ENCODE results near the gene THOC5.

Gene THOC5

GRCh38 chr22:29484642-29485041 is 68.9 kb downstream of the THOC5 start:
- Histone ChIP-seq H2BK15ac (replicated peaks; ENCODE audit: low read depth) (no peak overlapping the region), H3K4me3 (ENCODE audit: low read length) (no peak overlapping the region), H2AK5ac (ENCODE audit: low read length) (no peak overlapping the region), H3K79me2 (ENCODE audit: control insufficient read depth, insufficient read depth, low read length) (no peaks in the 10 kb centered on the region), H3K23ac (ENCODE audit: low read length) (no peak overlapping the region), H3K27ac (ENCODE audit: low read depth, low read length) (no peak overlapping the region), H2BK120ac (ENCODE audit: low read depth, low read length) (no peak overlapping the region), H3K4ac (ENCODE audit: low read depth, low read length) (no peak overlapping the region), H3K9ac (ENCODE audit: low read length) (no peak overlapping the region), H3K36me3 (ENCODE audit: control insufficient read depth, insufficient read depth, low read length) (no peaks in the 10 kb centered on the region), H4K5ac (ENCODE audit: low read length) (no peak overlapping the region), H3K18ac (ENCODE audit: low read length) (no peak overlapping the region), H4K8ac (ENCODE audit: low read depth, low read length) (no peak overlapping the region), H2BK5ac (ENCODE audit: low read length) (no peak overlapping the region), H3K56ac (ENCODE audit: low read length) (no peak overlapping the region), H3K79me1 (ENCODE audit: low read length) (no peaks in the 10 kb centered on the region), H3K27me3 (ENCODE audit: insufficient read depth, low read length, poor library complexity) (peaks cover 9% of the 10 kb centered on the region), H3K4me1 (ENCODE audit: control insufficient read depth, low read depth, low read length) (no peaks in the 10 kb centered on the region), H3K4me2 (ENCODE audit: low read length) (no peak overlapping the region)
- DNase-seq, result no peak
- WGBS (ENCODE audit: extremely low coverage, insufficient coverage, low lambda C conversion rate), result no CpG with 5 or more reads among the region's 3 CpGs

DNA sequence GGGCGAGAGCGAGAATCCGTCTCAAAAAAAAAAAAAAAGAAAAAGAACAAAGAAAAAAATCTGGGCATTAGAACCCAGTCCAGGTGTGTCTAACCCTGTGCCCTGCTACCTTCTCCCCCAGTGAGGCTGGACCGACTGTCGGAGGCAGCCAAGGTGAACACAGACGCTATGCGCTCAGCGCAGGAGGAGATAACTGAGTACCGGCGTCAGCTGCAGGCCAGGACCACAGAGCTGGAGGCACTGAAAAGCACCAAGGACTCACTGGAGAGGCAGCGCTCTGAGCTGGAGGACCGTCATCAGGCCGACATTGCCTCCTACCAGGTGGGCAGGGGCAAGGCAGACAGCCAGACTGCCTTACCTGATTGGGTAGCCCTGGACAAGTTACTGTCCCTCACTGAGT is 70.3 kb downstream of the THOC5 start:
- H3K27me3 ChIP-seq (ENCODE audit: insufficient read depth, low read length, poor library complexity), result peaks cover 18% of the 10 kb centered on the region
- WGBS (ENCODE audit: extremely low coverage, insufficient coverage, low lambda C conversion rate), result no CpG with 5 or more reads among the region's 13 CpGs

GRCh38 chr22:29482726-29483125 is 70.8 kb downstream of the THOC5 start:
- no peak overlapping the region for H3K4me3 ChIP-seq (ENCODE audit: low read length)
- H3K27me3 ChIP-seq (ENCODE audit: insufficient read depth, low read length, poor library complexity), result peaks cover 18% of the 10 kb centered on the region
- H3K36me3 ChIP-seq (ENCODE audit: control insufficient read depth, insufficient read depth, low read length), result no peaks in the 10 kb centered on the region
- no peak overlapping the region for H2BK5ac ChIP-seq (ENCODE audit: low read length)
- no peaks in the 10 kb centered on the region for H3K4me1 ChIP-seq (ENCODE audit: control insufficient read depth, low read depth, low read length)
- no peak overlapping the region for H4K5ac ChIP-seq (ENCODE audit: low read length)
- H3K79me2 ChIP-seq (ENCODE audit: control insufficient read depth, insufficient read depth, low read length), result no peaks in the 10 kb centered on the region
- no peaks in the 10 kb centered on the region for H3K79me1 ChIP-seq (ENCODE audit: low read length)
- H3K4ac ChIP-seq (ENCODE audit: low read depth, low read length), result no peak overlapping the region
- WGBS (ENCODE audit: extremely low coverage, insufficient coverage, low lambda C conversion rate), result no CpG with 5 or more reads among the region's 7 CpGs
- H3K23ac ChIP-seq (ENCODE audit: low read length), result no peak overlapping the region
- no peak overlapping the region for H3K27ac ChIP-seq (ENCODE audit: low read depth, low read length)
- no peak overlapping the region for H3K9ac ChIP-seq (ENCODE audit: low read length)
- no peak overlapping the region for H2BK120ac ChIP-seq (ENCODE audit: low read depth, low read length)
- no peak for DNase-seq
- no peak overlapping the region for H3K4me2 ChIP-seq (ENCODE audit: low read length)
- no peak overlapping the region for H3K56ac ChIP-seq (ENCODE audit: low read length)
- H3K18ac ChIP-seq (ENCODE audit: low read length), result no peak overlapping the region
- H2BK15ac ChIP-seq (replicated peaks; ENCODE audit: low read depth), result no peak overlapping the region
- H2AK5ac ChIP-seq (ENCODE audit: low read length), result no peak overlapping the region
- no peak overlapping the region for H4K8ac ChIP-seq (ENCODE audit: low read depth, low read length)

More for the DNA sequence above, 70.3 kb downstream of the THOC5 start:
- H3K4ac ChIP-seq (ENCODE audit: low read depth, low read length), result no peak overlapping the region
- H3K9ac ChIP-seq (ENCODE audit: low read length), result no peak overlapping the region
- no peak overlapping the region for H3K4me2 ChIP-seq (ENCODE audit: low read length)
- H3K79me1 ChIP-seq (ENCODE audit: low read length), result no peaks in the 10 kb centered on the region
- no peak overlapping the region for H2AK5ac ChIP-seq (ENCODE audit: low read length)
- no peak overlapping the region for H3K56ac ChIP-seq (ENCODE audit: low read length)
- no peak overlapping the region for H2BK15ac ChIP-seq (replicated peaks; ENCODE audit: low read depth)
- H2BK120ac ChIP-seq (ENCODE audit: low read depth, low read length), result no peak overlapping the region
- H3K4me1 ChIP-seq (ENCODE audit: control insufficient read depth, low read depth, low read length), result no peaks in the 10 kb centered on the region
- H3K23ac ChIP-seq (ENCODE audit: low read length), result no peak overlapping the region
- H3K79me2 ChIP-seq (ENCODE audit: control insufficient read depth, insufficient read depth, low read length), result no peaks in the 10 kb centered on the region
- no peak for DNase-seq
- H3K4me3 ChIP-seq (ENCODE audit: low read length), result no peak overlapping the region
- no peak overlapping the region for H4K5ac ChIP-seq (ENCODE audit: low read length)
- H3K18ac ChIP-seq (ENCODE audit: low read length), result no peak overlapping the region
- no peaks in the 10 kb centered on the region for H3K36me3 ChIP-seq (ENCODE audit: control insufficient read depth, insufficient read depth, low read length)
- no peak overlapping the region for H2BK5ac ChIP-seq (ENCODE audit: low read length)
- no peak overlapping the region for H4K8ac ChIP-seq (ENCODE audit: low read depth, low read length)
- no peak overlapping the region for H3K27ac ChIP-seq (ENCODE audit: low read depth, low read length)

- Histone ChIP-seq H3K79me2 (ENCODE audit: control insufficient read depth, insufficient read depth, low read length) (no peaks in the 10 kb centered on the region), H3K4me3 (ENCODE audit: low read length) (no peak overlapping the region)
- WGBS (ENCODE audit: extremely low coverage, insufficient coverage, low lambda C conversion rate), result no CpG with 5 or more reads among the region's 11 CpGs
Observed at GRCh38 chr22:29482253-29482652, 71.3 kb downstream of the THOC5 start.

DNA sequence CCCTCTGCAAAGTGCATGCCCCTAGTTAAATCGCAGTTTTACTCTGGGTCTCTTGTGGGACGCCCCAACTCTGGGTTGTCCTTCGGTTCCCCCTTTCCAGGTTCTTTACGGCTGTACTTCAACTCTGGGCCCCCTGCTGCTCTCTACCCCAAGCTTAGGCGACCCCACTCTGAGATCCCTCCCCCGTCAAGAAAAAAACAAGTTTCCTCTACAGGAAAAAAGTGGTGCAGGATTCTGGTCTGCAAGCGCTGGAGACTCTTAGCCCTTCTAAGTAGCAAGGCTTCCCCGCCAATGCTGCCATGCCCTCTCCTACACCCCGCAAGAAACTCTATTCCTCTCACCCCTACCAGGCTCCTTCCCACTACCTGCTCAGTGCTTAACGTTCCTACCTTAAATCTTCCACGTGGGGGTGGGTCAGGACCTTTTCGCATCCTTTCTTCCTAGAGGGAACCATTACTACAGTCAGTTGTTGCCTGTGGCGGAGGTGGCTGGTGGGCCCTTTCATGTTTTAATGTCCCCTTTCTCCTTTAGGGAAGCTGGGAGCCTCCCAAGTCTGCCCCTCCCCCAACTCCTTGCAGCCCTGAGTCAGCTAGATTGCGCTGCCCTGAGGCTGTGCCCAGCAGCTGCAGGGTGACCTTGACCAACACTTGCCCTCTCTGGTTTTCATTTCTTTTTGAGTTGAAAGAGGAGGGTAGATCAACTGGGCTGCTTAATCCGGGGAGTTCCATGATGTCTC is 72.1 kb downstream of the THOC5 start:
- Histone ChIP-seq H3K4ac (ENCODE audit: low read depth, low read length) (no peak overlapping the region), H3K79me1 (ENCODE audit: low read length) (no peaks in the 10 kb centered on the region), H3K9ac (ENCODE audit: low read length) (peak overlapping the region; percentile 26), H2BK120ac (ENCODE audit: low read depth, low read length) (no peak overlapping the region), H2BK5ac (ENCODE audit: low read length) (no peak overlapping the region), H3K27me3 (ENCODE audit: insufficient read depth, low read length, poor library complexity) (peaks cover 18% of the 10 kb centered on the region), H3K18ac (ENCODE audit: low read length) (no peak overlapping the region), H3K4me3 (ENCODE audit: low read length) (no peak overlapping the region), H3K56ac (ENCODE audit: low read length) (peak overlapping the region; percentile 50), H3K79me2 (ENCODE audit: control insufficient read depth, insufficient read depth, low read length) (no peaks in the 10 kb centered on the region), H2BK15ac (replicated peaks; ENCODE audit: low read depth) (no peak overlapping the region), H3K23ac (ENCODE audit: low read length) (no peak overlapping the region), H4K8ac (ENCODE audit: low read depth, low read length) (no peak overlapping the region), H3K36me3 (ENCODE audit: control insufficient read depth, insufficient read depth, low read length) (no peaks in the 10 kb centered on the region), H2AK5ac (ENCODE audit: low read length) (no peak overlapping the region), H3K4me2 (ENCODE audit: low read length) (peak overlapping the region; percentile 26), H4K5ac (ENCODE audit: low read length) (no peak overlapping the region), H3K4me1 (ENCODE audit: control insufficient read depth, low read depth, low read length) (no peaks in the 10 kb centered on the region), H3K27ac (ENCODE audit: low read depth, low read length) (no peak overlapping the region)
- no CpG with 5 or more reads among the region's 15 CpGs for WGBS (ENCODE audit: extremely low coverage, insufficient coverage, low lambda C conversion rate)
- peak; percentile 74 for DNase-seq

More at GRCh38 chr22:29482253-29482652, 71.3 kb downstream of the THOC5 start:
- Histone ChIP-seq H2BK5ac (ENCODE audit: low read length) (no peak overlapping the region), H3K27ac (ENCODE audit: low read depth, low read length) (no peak overlapping the region), H2BK120ac (ENCODE audit: low read depth, low read length) (no peak overlapping the region), H3K36me3 (ENCODE audit: control insufficient read depth, insufficient read depth, low read length) (no peaks in the 10 kb centered on the region), H3K79me1 (ENCODE audit: low read length) (no peaks in the 10 kb centered on the region), H4K8ac (ENCODE audit: low read depth, low read length) (no peak overlapping the region), H3K4me1 (ENCODE audit: control insufficient read depth, low read depth, low read length) (no peaks in the 10 kb centered on the region), H3K9ac (ENCODE audit: low read length) (no peak overlapping the region), H3K56ac (ENCODE audit: low read length) (no peak overlapping the region), H3K4ac (ENCODE audit: low read depth, low read length) (no peak overlapping the region), H4K5ac (ENCODE audit: low read length) (no peak overlapping the region), H3K27me3 (ENCODE audit: insufficient read depth, low read length, poor library complexity) (peaks cover 18% of the 10 kb centered on the region), H3K18ac (ENCODE audit: low read length) (no peak overlapping the region), H2BK15ac (replicated peaks; ENCODE audit: low read depth) (no peak overlapping the region), H3K23ac (ENCODE audit: low read length) (no peak overlapping the region), H3K4me2 (ENCODE audit: low read length) (no peak overlapping the region), H2AK5ac (ENCODE audit: low read length) (no peak overlapping the region)
- no peak for DNase-seq

Measured in mesendoderm (in vitro differentiated cells).